Measurements from ENCODE around the gene RGS3.

- no peak for TF ChIP-seq CTCF (IDR thresholded peaks at IDR 0.05; ENCODE audit: low read depth, low read length)
- TF ChIP-seq EZH2phosphoT487 (IDR thresholded peaks at IDR 0.05; ENCODE audit: low read depth) = no peak
Observed at GRCh38 chr9:113426701-113427100, 36.8 kb upstream of the RGS3 start.

Measured in OCI-LY3 (cell line).